C4-2B (cell line): ENCODE results near the gene XKR3.
A peak's percentile ranks its signal among the peaks of the same experiment; 100 is the strongest.
"Not testable (repeated sequence)": the region's sequence is repeated elsewhere in the genome, so short reads cannot be mapped to it uniquely, and the experiment has no call there.

Experiments
- H3K27ac ChIP-seq: fragments of 450-650 bp; 2 replicates; pipeline ENCODE4 v1.5.1; 2017
- CTCF ChIP-seq: fragments of 450-650 bp; conservative IDR thresholded peaks from 2 replicates; pipeline ENCODE4 v1.5.1; 2017; ENCODE audit warnings: mild to moderate bottlenecking
- ZFX ChIP-seq: fragments of 450-650 bp; IDR thresholded peaks from 2 replicates; pipeline ENCODE4 v1.6.1; 2017

XKR3 gene

GRCh38 chr22:16783930-16784354 lies 41.3 kb downstream of the XKR3 start:
- TF ChIP-seq CTCF (peak; percentile 82), ZFX (no peak)
- H3K27ac ChIP-seq, result no peak overlapping the region

- TF ChIP-seq CTCF, result no peak
- TF ChIP-seq ZFX, result no peak
These were observed 41.8 kb downstream of the XKR3 start for GRCh38 chr22:16783453-16783852.

GRCh38 chr22:16781764-16782329 lies 43.4 kb downstream of the XKR3 start:
- TF ChIP-seq CTCF (no peak), ZFX (no peak)
- no peak overlapping the region for H3K27ac ChIP-seq

More at GRCh38 chr22:16783453-16783852, 41.8 kb downstream of the XKR3 start:
- H3K27ac ChIP-seq, result no peak overlapping the region

GRCh38 chr22:16781074-16781763 lies 44.0 kb downstream of the XKR3 start:
- TF ChIP-seq CTCF, result no peak
- TF ChIP-seq ZFX, result no peak
- H3K27ac ChIP-seq, result no peak overlapping the region

- H3K27ac ChIP-seq, result no peak overlapping the region
- TF ChIP-seq CTCF (no peak), ZFX (no peak)
These were observed 47.8 kb downstream of the XKR3 start for GRCh38 chr22:16777284-16777924.

GRCh38 chr22:16776080-16776479 lies 49.1 kb downstream of the XKR3 start:
- TF ChIP-seq ZFX (no peak), CTCF (no peak)
- no peak overlapping the region for H3K27ac ChIP-seq

GRCh38 chr22:16774911-16775500 lies 50.2 kb downstream of the XKR3 start:
- no peak overlapping the region for H3K27ac ChIP-seq

GRCh38 chr22:16771569-16771968 lies 53.6 kb downstream of the XKR3 start:
- H3K27ac ChIP-seq, result not testable (repeated sequence)

More at GRCh38 chr22:16774911-16775500, 50.2 kb downstream of the XKR3 start:
- peak; percentile 29 for TF ChIP-seq CTCF
- no peak for TF ChIP-seq ZFX

- H3K27ac ChIP-seq, result not testable (repeated sequence)
These were observed 57.3 kb downstream of the XKR3 start for GRCh38 chr22:16767927-16768326.

- H3K27ac ChIP-seq, result not testable (repeated sequence)
These were observed 63.0 kb downstream of the XKR3 start for GRCh38 chr22:16762224-16762623.

- not testable (repeated sequence) for H3K27ac ChIP-seq
These were observed 64.8 kb downstream of the XKR3 start for GRCh38 chr22:16760416-16760815.
